ENCODE measurements around the gene KDM1A.

The KDM1A gene

GRCh38 chr1:23018661-23019093 lies 591 bp upstream of the KDM1A start:
- DNase-seq, result no peak

- no peak for DNase-seq
Observed at GRCh38 chr1:23019863-23020625, 776 bp downstream of the KDM1A start.

- no peak for DNase-seq
Observed at GRCh38 chr1:23020706-23021405, 1.6 kb downstream of the KDM1A start.

- DNase-seq, result no peak
Observed at GRCh38 chr1:23021834-23022233, 2.6 kb downstream of the KDM1A start.

- DNase-seq, result no peak
Observed at GRCh38 chr1:23023174-23023845, 4.0 kb downstream of the KDM1A start.

GRCh38 chr1:23026568-23026967 lies 7.3 kb downstream of the KDM1A start:
- no peak for DNase-seq

- no peak for DNase-seq
Observed at GRCh38 chr1:23027352-23027907, 8.2 kb downstream of the KDM1A start.

GRCh38 chr1:23029337-23029736 lies 10.1 kb downstream of the KDM1A start:
- no peak for DNase-seq

- no peak for DNase-seq
Observed at GRCh38 chr1:23035823-23036452, 16.7 kb downstream of the KDM1A start.

GRCh38 chr1:23037081-23037740 lies 17.9 kb downstream of the KDM1A start:
- DNase-seq, result no peak

GRCh38 chr1:23039308-23039826 lies 20.1 kb downstream of the KDM1A start:
- no peak for DNase-seq

- no peak for DNase-seq
Observed at GRCh38 chr1:23040509-23040908, 21.2 kb downstream of the KDM1A start.

- no peak for DNase-seq
Observed at GRCh38 chr1:23044035-23044434, 24.8 kb downstream of the KDM1A start.

- no peak for DNase-seq
Observed at GRCh38 chr1:23050201-23050600, 30.9 kb downstream of the KDM1A start.

- DNase-seq, result no peak
Observed at GRCh38 chr1:23051290-23051909, 32.1 kb downstream of the KDM1A start.

- no peak for DNase-seq
Observed at GRCh38 chr1:23057301-23057700, 38.0 kb downstream of the KDM1A start.

GRCh38 chr1:23062271-23062670 lies 43.0 kb downstream of the KDM1A start:
- no peak for DNase-seq

- no peak for DNase-seq
Observed at GRCh38 chr1:23065385-23065784, 46.1 kb downstream of the KDM1A start.

GRCh38 chr1:23066075-23066474 lies 46.8 kb downstream of the KDM1A start:
- no peak for DNase-seq

- DNase-seq, result no peak
Observed at GRCh38 chr1:23069149-23069548, 49.9 kb downstream of the KDM1A start.

GRCh38 chr1:23069675-23070074 lies 50.4 kb downstream of the KDM1A start:
- no peak for DNase-seq

GRCh38 chr1:23074012-23074411 lies 54.7 kb downstream of the KDM1A start:
- DNase-seq, result no peak
